ENCODE results near the gene MRPL53. TPM values are rescaled to one million over a fixed set of nuclear protein-coding genes. Genes with fewer than 3 reads are reported as not detected.

Gene MRPL53
- total and polyA plus RNA-seq, 2 of the 13 experiments (the other 11 are each of a cell fraction or from before 2014, with no cell fraction given) = 34.3 to 51.9 TPM

GRCh38 chr2:74457549-74458131 is 14.8 kb downstream of the MRPL53 start (continued):
- TF ChIP-seq MLXIP (CRISPR knock-in tag; IDR thresholded peaks at IDR 0.05; ENCODE audit: borderline replicate concordance) = no peak
- peak; percentile 91; the same call in 1 of the 2 replicates for TF ChIP-seq ZNF746 (CRISPR knock-in tag; IDR thresholded peaks at IDR 0.05)
- 0 out of 2 replicates have a peak, but pooled peaks have one; percentile 30 for TF ChIP-seq MEF2D (CRISPR knock-in tag; IDR thresholded peaks at IDR 0.05)
- peak; percentile 97 for TF ChIP-seq HINFP (CRISPR knock-in tag; IDR thresholded peaks at IDR 0.05; ENCODE audit: low read depth)
- peak; percentile 46; the same call in 1 of the 2 replicates for TF ChIP-seq CBX5 (CRISPR knock-in tag; IDR thresholded peaks at IDR 0.05; ENCODE audit: borderline replicate concordance)
- no peak; the same call in none of the 2 replicates for TF ChIP-seq TAF1 (CRISPR knock-in tag; IDR thresholded peaks at IDR 0.05)
- peak; percentile 73 for TF ChIP-seq RBM39 (IDR thresholded peaks at IDR 0.05; ENCODE audit: low read depth, low read length, poor library complexity, severe bottlenecking)
- TF ChIP-seq BCL6 (CRISPR knock-in tag; IDR thresholded peaks at IDR 0.05) = peak; percentile 24; the same call in 1 of the 2 replicates
- TF ChIP-seq ZSCAN20 (CRISPR knock-in tag; IDR thresholded peaks at IDR 0.05; ENCODE audit: borderline replicate concordance) = peak; percentile 75; the same call in 1 of the 2 replicates
- no peak for TF ChIP-seq RFX1 (IDR thresholded peaks at IDR 0.05)
- peak; percentile 87 for TF ChIP-seq ZNF281 (CRISPR knock-in tag; IDR thresholded peaks at IDR 0.05; ENCODE audit: borderline replicate concordance)
- no peak; the same call in none of the 2 replicates for TF ChIP-seq PAX8 (CRISPR knock-in tag; IDR thresholded peaks at IDR 0.05; ENCODE audit: borderline replicate concordance)
- no peak for TF ChIP-seq ZNF282 (IDR thresholded peaks at IDR 0.05; ENCODE audit: partially characterized antibody)
- no peak for TF ChIP-seq ZNF724P (CRISPR knock-in tag; IDR thresholded peaks at IDR 0.05; ENCODE audit: borderline replicate concordance)
- TF ChIP-seq ZNF740 (CRISPR knock-in tag; IDR thresholded peaks at IDR 0.05) = peak; percentile 81
- TF ChIP-seq ZBTB39 (CRISPR knock-in tag; IDR thresholded peaks at IDR 0.05) = peak; percentile 60; the same call in 1 of the 2 replicates
- TF ChIP-seq TFDP2 (CRISPR knock-in tag; IDR thresholded peaks at IDR 0.05) = peak; percentile 55; the same call in 1 of the 2 replicates
- no peak for TF ChIP-seq ZNF460 (CRISPR knock-in tag; IDR thresholded peaks at IDR 0.05; ENCODE audit: borderline replicate concordance)

Data from HepG2 (cell line).